HG02840 (cell line): ENCODE measurements around the gene DYNC1LI1.
"Not testable (repeated sequence)": the region's sequence is repeated elsewhere in the genome, so short reads cannot be mapped to it uniquely, and the experiment has no call there.

ENCODE experiments used
- ATAC-seq: cut with Tn5 transposase; IDR thresholded peaks from one replicate; pipeline ENCODE4 v1.9.1; 2021; ENCODE audit warnings: mild to moderate bottlenecking, moderate library complexity, moderate number of reproducible peaks; ENCODE audit not compliant: unreplicated experiment, low FRiP score

The DYNC1LI1 gene

GRCh38 chr3:32540899-32541298 lies 29.8 kb downstream of the DYNC1LI1 start:
- no peak for ATAC-seq

GRCh38 chr3:32532434-32532833 lies 38.2 kb downstream of the DYNC1LI1 start:
- ATAC-seq = no peak

- no peak for ATAC-seq
These were observed 39.5 kb downstream of the DYNC1LI1 start for GRCh38 chr3:32531010-32531647.

DNA sequence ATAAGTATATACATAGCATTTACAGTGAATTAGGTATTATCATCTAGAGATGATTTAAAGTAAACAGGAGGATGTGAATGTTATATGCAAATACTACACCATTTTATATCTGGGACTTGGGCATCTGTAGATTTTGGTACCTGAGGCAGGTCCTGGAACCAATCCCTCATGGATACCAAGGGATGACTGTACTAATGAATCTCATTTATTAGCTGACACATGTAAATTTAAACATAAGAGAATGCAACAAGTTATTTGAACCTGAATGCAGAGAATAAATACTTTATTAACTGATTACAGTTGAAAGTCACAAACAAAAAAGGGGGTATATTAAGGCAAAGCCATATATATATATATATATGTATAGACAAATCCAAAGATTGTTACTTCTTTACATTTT lies 44.9 kb downstream of the DYNC1LI1 start:
- ATAC-seq = no peak

DNA sequence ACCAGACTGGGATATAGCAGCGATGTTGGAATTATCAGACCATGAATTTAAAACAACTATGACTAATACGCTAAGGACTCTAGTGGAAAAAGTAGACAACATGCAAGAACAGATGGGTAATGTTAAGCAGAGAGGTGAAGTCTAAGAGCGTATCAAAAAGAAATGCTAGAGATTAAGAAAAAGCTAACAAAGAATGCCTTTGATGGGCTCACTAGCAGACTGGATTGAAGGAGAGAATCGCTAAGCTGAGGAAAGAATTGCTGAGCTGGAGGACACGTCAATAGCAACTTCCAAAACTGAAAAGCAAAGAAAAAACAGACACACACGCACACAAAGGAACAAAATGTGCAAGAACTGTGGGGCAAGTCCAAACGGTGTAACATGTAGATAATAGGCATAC lies 48.0 kb downstream of the DYNC1LI1 start:
- ATAC-seq = no peak

- not testable (repeated sequence) for ATAC-seq
These were observed 51.7 kb downstream of the DYNC1LI1 start for GRCh38 chr3:32518921-32519320.

DNA sequence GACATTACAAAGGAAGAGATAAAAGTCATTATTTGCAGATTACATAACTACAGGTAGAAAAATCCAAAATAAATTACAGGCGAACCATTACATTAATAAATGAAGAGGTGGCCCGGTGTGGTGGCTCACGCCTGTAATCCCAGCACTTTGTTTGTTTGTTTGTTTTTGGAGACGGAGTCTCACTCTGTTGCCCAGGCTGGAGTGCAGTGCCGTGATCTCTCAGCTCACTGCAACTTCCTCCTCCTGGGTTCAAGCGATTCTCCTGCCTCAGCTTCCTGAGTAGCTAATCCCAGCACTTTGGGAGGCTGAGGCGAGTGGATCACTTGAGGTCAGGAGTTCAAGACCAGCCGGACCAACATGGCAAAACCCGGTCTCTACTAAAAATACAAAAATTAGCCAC lies 53.9 kb downstream of the DYNC1LI1 start:
- peak; percentile 22 for ATAC-seq

- ATAC-seq = no peak
These were observed 59.7 kb downstream of the DYNC1LI1 start for GRCh38 chr3:32511005-32511404.

DNA sequence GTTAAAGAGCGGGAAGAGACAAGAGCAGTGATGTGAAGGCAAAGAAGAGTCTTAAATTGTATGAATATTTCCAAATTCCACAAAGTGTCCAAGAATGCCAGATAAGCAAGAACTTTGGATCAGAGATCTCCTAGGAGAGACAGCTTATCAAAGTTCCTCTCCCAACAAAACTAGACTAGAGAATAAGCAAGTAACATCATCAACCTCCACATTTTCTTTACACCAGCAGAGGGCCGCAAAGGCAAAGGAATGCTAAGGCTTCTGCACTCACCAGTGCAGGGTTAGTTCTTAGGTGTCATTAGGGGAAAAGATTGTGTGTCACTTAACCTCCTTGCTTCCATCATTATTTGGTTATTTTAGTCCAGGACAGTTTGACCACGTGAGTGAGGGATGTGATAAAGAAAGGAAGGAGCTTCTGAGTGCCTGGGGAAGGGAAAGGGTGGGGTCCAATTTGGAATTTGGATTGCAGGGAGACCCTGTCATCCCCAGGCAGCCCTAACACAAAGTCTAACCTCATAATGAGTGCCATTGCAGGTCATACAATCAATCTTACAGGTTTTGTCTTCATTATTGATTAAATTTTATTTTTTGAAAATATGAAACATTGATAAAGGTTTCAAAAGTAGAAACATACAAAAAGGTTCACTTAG lies 60.5 kb downstream of the DYNC1LI1 start:
- peak; percentile 72 for ATAC-seq

GRCh38 chr3:32508711-32509110 lies 61.9 kb downstream of the DYNC1LI1 start:
- no peak for ATAC-seq

DNA sequence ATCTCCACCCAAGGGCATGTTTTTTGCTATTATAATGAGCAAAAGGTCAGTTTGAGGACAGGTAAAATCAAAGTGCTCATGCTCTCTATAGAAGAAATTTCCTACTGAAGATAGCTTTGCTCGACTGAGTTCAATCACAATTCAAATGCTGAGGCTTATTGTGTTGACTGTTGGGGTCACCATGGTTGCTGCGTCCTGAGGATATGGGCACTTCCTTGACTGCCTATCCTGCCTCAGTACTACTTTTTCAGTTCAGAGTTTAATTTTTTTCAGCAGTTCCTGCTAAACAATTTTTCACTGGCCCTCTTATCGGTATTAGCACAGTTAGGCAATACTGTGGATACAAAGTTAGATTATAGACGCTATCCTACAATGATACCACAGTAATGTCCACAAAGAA lies 64.2 kb downstream of the DYNC1LI1 start:
- no peak for ATAC-seq

- peak; percentile 5 for ATAC-seq
These were observed 67.7 kb downstream of the DYNC1LI1 start for GRCh38 chr3:32502946-32503286.

DNA sequence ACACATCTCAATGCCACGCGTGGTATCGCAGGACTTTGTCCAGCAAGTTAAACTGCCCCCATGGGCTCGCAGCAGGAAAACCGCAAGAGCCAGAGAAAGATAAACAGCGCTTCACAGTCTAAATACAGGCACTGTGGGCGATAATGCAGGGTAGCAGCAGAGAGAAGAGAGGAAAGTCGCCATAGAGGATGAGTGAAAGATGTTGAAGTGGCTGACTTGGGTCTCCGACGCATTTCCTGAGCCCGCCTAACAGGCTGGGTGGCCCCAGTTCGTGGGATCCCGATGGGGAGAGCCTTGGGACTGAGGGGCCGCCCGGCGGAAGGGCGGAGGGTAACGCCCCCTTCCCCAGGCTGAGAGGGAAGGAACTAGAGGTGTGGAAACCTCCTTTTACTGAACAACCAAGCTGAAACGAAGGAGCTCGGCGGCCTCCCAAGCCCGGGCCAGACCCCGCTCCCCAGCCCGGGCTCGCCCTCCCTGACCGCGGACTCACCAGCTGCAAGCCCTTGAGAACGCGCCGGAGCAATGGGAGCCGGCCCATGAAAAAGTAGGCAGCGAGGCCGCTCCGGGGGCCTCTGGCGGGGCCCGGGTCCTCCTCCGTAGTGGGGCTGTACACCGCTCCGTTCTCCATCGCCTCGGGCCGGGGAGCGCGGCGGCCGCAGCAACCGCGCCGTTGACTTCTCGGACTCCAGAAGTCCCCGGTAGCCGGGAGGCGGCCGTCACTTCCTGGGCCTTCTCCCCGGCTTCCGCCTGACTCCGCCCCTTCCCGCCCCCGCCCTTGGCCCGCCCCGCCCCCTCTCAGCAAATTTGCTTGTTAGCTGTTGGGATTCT lies 68.3 kb downstream of the DYNC1LI1 start, which contains the start of gene CMTM6:
Gene CMTM6, minus strand, starts transcription at position 735 of the 828 bp plus-strand sequence. Its CDS starts 107 bp downstream, at position 628.
- ATAC-seq = peak; percentile 66

GRCh38 chr3:32501783-32502117 lies 68.9 kb downstream of the DYNC1LI1 start:
- ATAC-seq = no peak

DNA sequence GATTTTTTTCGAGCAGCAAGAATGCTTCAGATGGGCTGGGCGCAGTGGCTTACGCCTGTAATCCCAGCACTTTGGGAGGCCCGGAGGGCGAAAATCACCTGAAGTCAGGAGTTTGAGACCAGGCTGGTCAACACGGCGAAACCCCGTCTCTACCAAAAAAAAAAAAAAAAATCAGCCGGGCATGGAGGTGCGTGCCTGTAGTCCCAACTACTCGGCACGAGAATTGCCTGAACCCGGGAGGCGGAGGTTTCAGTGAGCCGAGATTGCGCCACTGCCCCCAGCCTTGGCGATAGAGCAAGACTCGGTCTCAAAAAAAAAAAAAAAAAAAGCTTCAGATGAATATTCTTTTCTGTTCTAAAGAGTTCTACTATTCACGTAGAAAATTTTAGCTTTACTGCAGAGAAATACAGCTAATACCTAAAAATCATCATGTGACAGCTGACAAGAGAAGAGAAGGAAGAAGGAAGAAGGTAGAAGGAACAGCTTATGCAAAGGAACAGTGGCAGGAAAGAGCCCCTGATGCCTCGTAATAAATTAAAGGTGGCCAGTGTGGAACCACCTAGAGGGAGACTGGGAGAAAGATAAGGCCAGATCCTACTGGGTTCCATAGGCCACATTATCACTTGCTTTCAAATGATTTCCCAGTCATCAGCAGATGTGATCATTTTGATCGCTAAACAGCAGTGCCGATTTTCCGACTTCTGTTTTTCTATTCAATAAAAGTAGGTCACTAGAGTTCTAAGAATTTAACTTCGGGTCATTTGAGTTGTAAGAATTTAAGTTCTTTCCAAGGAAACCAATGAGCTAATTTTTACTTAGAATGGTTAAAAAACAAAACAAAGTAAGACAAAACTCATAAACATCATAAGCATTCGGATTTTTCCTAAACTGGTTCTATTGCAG lies 69.5 kb downstream of the DYNC1LI1 start:
- ATAC-seq = no peak

- ATAC-seq = no peak
These were observed 70.4 kb downstream of the DYNC1LI1 start for GRCh38 chr3:32500231-32500630.

DNA sequence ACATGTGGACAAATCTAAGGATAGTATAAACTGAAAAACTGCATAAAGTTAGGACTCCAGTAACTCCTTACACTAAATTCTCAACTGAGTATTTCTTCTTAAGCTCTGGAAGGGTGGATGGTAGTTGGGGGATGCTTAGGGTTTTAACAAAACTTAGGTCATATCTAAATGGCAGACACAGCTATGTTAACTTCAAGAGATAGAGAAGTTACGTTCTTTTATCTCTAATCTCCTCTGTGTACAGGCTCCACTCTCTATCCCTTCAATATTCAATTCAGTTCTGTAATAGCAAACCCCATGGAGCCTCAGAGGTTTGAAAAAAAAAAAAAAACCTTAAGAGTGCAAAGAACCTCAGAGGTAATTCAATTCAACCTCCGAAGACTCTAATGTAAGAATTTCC lies 71.1 kb downstream of the DYNC1LI1 start:
- ATAC-seq = no peak

DNA sequence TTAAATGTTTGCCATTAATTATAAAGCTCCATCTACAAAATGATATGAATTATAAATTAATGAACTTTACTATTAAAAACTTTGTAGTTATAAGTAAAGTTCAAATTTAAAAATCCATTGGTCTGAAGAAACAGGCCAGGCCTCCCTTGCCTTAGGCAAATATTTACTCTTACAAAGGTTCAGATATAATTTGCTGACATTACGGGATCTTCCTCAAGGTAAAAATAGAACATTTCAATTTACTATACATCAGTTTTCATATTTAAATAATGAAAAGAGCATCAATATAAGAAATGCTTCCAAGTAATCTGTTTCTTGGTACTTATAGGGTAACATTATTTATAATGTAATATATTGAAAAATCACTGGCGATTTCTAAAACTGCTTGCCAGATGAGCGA lies 71.7 kb downstream of the DYNC1LI1 start:
- no peak for ATAC-seq

GRCh38 chr3:32498252-32498651 lies 72.4 kb downstream of the DYNC1LI1 start:
- no peak for ATAC-seq

DNA sequence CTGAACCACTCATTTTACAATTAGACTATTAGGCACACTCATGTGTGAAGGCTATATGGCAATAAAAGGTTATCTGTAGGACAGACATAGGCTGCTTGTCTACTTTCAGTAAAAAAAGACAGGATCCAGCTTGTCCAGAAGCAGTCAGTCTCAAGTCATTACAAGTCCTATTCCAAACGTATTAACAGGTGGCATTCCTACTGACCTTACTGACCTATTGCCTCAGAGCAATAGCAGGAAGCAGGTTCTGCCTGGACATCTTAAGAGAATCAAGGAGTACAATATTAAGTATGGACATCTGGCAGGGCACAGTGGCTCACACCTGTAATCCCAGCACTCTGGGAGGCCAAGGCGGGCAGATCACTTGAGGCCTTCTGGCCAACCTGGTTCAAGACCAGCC lies 75.0 kb downstream of the DYNC1LI1 start:
- ATAC-seq = no peak

DNA sequence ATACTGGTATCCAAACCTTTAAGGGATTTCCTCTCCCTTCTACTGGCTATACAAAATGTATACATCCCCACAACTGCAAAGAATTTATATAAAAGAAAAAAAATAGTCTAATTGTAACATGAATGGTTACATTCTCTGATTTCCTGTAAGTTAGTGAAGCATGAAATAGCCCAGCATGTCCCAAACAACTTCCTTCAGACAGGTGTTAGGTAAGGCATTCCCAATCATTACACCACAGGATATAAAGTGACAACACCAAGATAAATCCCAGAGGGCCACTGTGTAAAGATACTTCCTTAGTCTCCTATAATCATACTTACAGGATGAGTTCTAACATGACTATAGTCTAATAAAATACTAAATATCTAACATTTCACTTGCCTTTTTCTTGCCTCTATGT lies 75.6 kb downstream of the DYNC1LI1 start:
- no peak for ATAC-seq
